SU-DHL-6 (cell line): Measurements from ENCODE around the gene CUTC.

Source experiments
- H2AFZ ChIP-seq: fragments of 200-600 bp; sonication (generic); 2 replicates; pipeline ENCODE4 v1.6.1; 2014; ENCODE audit warnings: low read depth, mild to moderate bottlenecking, moderate library complexity, mixed read lengths, antibody characterized with exemption, low read length; ENCODE audit not compliant: severe bottlenecking
- H3F3A ChIP-seq: fragments of 200-600 bp; shearing (Covaris generic); 2 replicates; pipeline ENCODE4 v1.6.0; 2016; ENCODE audit warnings: antibody characterized with exemption, mild to moderate bottlenecking; ENCODE audit not compliant: insufficient read depth
- H3K27ac ChIP-seq: fragments of 200-600 bp; sonication (generic); 2 replicates; pipeline ENCODE4 v1.5.1; 2016; ENCODE audit warnings: low read depth, mild to moderate bottlenecking, low read length, moderate library complexity, mixed read lengths
- H3K27me3 ChIP-seq: fragments of 200-600 bp; sonication (generic), shearing (Covaris generic); 2 replicates; pipeline ENCODE4 v1.6.0; 2014; ENCODE audit warnings: mild to moderate bottlenecking, low read length
- H3K36me3 ChIP-seq: fragments of 200-600 bp; sonication (generic); 2 replicates; pipeline ENCODE4 v1.6.1; 2014; ENCODE audit warnings: mild to moderate bottlenecking, low read length, mixed read lengths
- H3K4me2 ChIP-seq: fragments of 300-600, 200-600 bp; shearing (Covaris generic), sonication (generic); 2 replicates; pipeline ENCODE4 v1.6.0; 2014; ENCODE audit warnings: low read length, low read depth, mild to moderate bottlenecking; ENCODE audit not compliant: poor library complexity, severe bottlenecking
- H3K4me3 ChIP-seq: fragments of 200-600 bp; sonication (generic); 2 replicates; pipeline ENCODE4 v1.5.1; 2014; ENCODE audit warnings: antibody characterized with exemption, low read length, mild to moderate bottlenecking, mixed read lengths; ENCODE audit not compliant: insufficient read depth, poor library complexity, severe bottlenecking
- H3K79me2 ChIP-seq: fragments of 200-600 bp; sonication (generic); 2 replicates; pipeline ENCODE4 v1.6.1; 2014; ENCODE audit warnings: mild to moderate bottlenecking, low read length, moderate library complexity; ENCODE audit not compliant: insufficient read depth
- H3K9ac ChIP-seq: fragments of 200-600 bp; sonication (generic); 2 replicates; pipeline ENCODE4 v1.7.0; 2014; ENCODE audit warnings: mild to moderate bottlenecking, low read length
- H3K9me2 ChIP-seq: fragments of 200-600 bp; sonication (generic); replicated peaks from 2 replicates; pipeline ENCODE4 v1.6.1; 2014; ENCODE audit warnings: low read length; ENCODE audit not compliant: insufficient read depth
- H3K9me3 ChIP-seq: fragments of 200-600 bp; sonication (generic); 2 replicates; pipeline ENCODE4 v1.6.1; 2014; ENCODE audit warnings: low read length, mixed read lengths; ENCODE audit not compliant: insufficient read depth
- H4K20me1 ChIP-seq: fragments of 200-600 bp; sonication (generic); 2 replicates; pipeline ENCODE4 v1.6.1; 2014; ENCODE audit warnings: low read depth, mild to moderate bottlenecking, antibody characterized with exemption, low read length, moderate library complexity, mixed read lengths
- EZH2phosphoT487 ChIP-seq: fragments of 200-600 bp; sonication (generic), shearing (Covaris generic); conservative IDR thresholded peaks from 2 replicates; pipeline ENCODE4 v1.6.1; 2018; ENCODE audit warnings: mild to moderate bottlenecking, antibody characterized with exemption, low read length, moderate library complexity, mixed read lengths
- TF ChIP-seq, protein P1 (sequence below): fragments of 200-600 bp; sonication (generic); IDR thresholded peaks from one replicate; pipeline ENCODE4 v1.5.1; 2017; ENCODE audit warnings: antibody characterized with exemption, mild to moderate bottlenecking, low read length, moderate library complexity; ENCODE audit not compliant: insufficient read depth, poor library complexity, severe bottlenecking

The CUTC gene

DNA sequence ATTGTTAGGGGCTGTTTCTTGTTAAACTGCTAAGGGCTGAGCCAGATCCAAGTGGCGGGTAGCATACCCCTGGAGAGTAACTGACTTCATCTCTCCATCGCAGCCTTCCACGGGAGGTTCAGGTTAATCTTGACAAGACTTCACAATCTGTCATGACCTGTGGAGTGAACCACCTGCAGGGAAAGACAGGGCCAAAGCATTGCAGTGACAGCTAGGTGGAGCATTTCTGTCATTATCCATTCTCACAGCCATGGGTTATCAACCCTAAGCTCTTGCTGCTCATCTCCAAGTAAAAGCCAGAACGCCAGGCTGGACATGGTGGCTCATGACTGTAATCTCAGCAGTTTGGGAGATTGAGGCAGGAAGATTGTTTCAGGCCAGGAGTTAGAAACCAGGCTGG, 67.6 kb downstream of the CUTC start:
- no peaks in the 10 kb centered on the region for H3K9me2 ChIP-seq
- H3K27me3 ChIP-seq = no peaks in the 10 kb centered on the region
- H3K36me3 ChIP-seq = no peaks in the 10 kb centered on the region
- no peaks in the 10 kb centered on the region for H4K20me1 ChIP-seq
- H3K27ac ChIP-seq = no peak overlapping the region
- H3K9me3 ChIP-seq = no peaks in the 10 kb centered on the region
- no peak overlapping the region for H3K4me3 ChIP-seq
- no peak overlapping the region for H3K9ac ChIP-seq
- no peaks in the 10 kb centered on the region for H3F3A ChIP-seq
- no peak overlapping the region for H3K4me2 ChIP-seq
- H2AFZ ChIP-seq = no peak overlapping the region
- no peak for TF ChIP-seq EZH2phosphoT487
- TF ChIP-seq, protein P1, sequence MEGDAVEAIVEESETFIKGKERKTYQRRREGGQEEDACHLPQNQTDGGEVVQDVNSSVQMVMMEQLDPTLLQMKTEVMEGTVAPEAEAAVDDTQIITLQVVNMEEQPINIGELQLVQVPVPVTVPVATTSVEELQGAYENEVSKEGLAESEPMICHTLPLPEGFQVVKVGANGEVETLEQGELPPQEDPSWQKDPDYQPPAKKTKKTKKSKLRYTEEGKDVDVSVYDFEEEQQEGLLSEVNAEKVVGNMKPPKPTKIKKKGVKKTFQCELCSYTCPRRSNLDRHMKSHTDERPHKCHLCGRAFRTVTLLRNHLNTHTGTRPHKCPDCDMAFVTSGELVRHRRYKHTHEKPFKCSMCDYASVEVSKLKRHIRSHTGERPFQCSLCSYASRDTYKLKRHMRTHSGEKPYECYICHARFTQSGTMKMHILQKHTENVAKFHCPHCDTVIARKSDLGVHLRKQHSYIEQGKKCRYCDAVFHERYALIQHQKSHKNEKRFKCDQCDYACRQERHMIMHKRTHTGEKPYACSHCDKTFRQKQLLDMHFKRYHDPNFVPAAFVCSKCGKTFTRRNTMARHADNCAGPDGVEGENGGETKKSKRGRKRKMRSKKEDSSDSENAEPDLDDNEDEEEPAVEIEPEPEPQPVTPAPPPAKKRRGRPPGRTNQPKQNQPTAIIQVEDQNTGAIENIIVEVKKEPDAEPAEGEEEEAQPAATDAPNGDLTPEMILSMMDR = no peak
- no peaks in the 10 kb centered on the region for H3K79me2 ChIP-seq

DNA sequence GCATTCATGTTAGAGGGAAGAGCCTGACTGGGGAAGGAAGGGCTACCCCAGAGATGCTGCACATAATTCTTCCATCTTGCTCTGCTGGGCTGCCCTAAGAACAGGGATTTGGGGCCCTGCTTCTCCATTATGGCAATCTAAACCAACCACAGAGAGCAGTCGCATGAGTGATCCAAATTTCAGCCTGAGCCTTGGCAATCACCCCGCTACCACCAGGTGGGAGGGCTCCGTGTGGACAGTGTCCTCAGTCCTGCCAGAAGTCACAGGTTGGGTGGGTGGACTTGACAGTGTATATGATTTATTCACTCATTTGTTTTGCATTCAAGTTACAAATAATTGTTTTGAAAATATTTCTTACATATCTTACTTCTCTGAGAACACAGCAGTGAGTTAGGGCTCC, 72.4 kb downstream of the CUTC start:
- no peak overlapping the region for H3K9ac ChIP-seq
- no peaks in the 10 kb centered on the region for H3K79me2 ChIP-seq
- no peaks in the 10 kb centered on the region for H3F3A ChIP-seq
- H3K27me3 ChIP-seq = no peaks in the 10 kb centered on the region
- no peak overlapping the region for H3K27ac ChIP-seq
- H3K4me2 ChIP-seq = no peak overlapping the region
- H3K9me2 ChIP-seq = no peaks in the 10 kb centered on the region
- H4K20me1 ChIP-seq = no peaks in the 10 kb centered on the region
- TF ChIP-seq, protein P1 = no peak
- TF ChIP-seq EZH2phosphoT487 = no peak
- no peaks in the 10 kb centered on the region for H3K9me3 ChIP-seq
- H3K36me3 ChIP-seq = no peaks in the 10 kb centered on the region
- no peak overlapping the region for H2AFZ ChIP-seq
- no peak overlapping the region for H3K4me3 ChIP-seq

DNA sequence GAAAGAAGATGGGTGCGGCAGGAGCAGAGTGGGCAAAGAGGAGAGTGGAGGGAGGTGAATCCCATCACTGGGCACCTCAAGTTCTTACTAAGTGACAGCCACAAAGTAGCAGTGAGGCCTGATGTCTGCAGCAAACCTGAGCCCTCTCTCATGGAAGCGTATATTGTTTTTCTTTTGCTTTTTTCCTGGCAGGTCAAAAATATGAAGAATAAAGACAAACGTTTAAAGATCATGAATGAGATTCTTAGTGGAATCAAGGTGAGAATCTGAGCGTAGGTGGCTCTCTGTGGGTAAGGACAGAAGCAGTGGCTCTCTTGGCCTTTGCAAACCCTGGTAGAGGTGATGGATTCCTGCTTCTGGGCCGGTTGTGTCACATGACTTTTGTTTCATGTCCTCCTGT, 73.2 kb downstream of the CUTC start:
- no peak overlapping the region for H2AFZ ChIP-seq
- H3K27ac ChIP-seq = no peak overlapping the region
- H3K4me2 ChIP-seq = no peak overlapping the region
- TF ChIP-seq, protein P1 = no peak
- TF ChIP-seq EZH2phosphoT487 = no peak
- no peaks in the 10 kb centered on the region for H3K36me3 ChIP-seq
- H4K20me1 ChIP-seq = no peaks in the 10 kb centered on the region
- H3F3A ChIP-seq = no peaks in the 10 kb centered on the region
- no peaks in the 10 kb centered on the region for H3K27me3 ChIP-seq
- no peaks in the 10 kb centered on the region for H3K9me3 ChIP-seq
- H3K4me3 ChIP-seq = no peak overlapping the region
- H3K9ac ChIP-seq = no peak overlapping the region
- no peaks in the 10 kb centered on the region for H3K79me2 ChIP-seq
- H3K9me2 ChIP-seq = no peaks in the 10 kb centered on the region
